MM.1S (cell line): ENCODE data around the gene MMUT.

Source experiments
- CTCF ChIP-seq: fragments of 300-600 bp; sonication (generic); IDR thresholded peaks from 2 replicates; pipeline ENCODE4 v1.5.1; 2016; ENCODE audit warnings: antibody characterized with exemption, low read length, mixed read lengths
- EZH2 ChIP-seq: fragments of 300-600 bp; sonication (generic); optimal IDR thresholded peaks from 2 replicates; pipeline ENCODE3; 2017; ENCODE audit warnings: low read depth, mild to moderate bottlenecking, antibody characterized with exemption, low read length, mixed read lengths

GRCh38 chr6:49464691-49465090 is 1.6 kb upstream of the MMUT start:
- TF ChIP-seq CTCF: no peak
- no peak for TF ChIP-seq EZH2
